ENCODE data around the gene TXNRD3. TPM values are rescaled to one million over a fixed set of nuclear protein-coding genes. Genes with fewer than 3 reads are reported as not detected.

The TXNRD3 gene
- total RNA-seq, 2 donors from 2014 or later, result 7.4 to 8.3 TPM

Other genes starting within 250 kb of the TXNRD3 start
- 10 to 100 TPM; 53.5 to 55.0 TPM for gene ZXDC, start 179.2 kb downstream of the TXNRD3 start, total RNA-seq
- not detected for gene UROC1, start 137.4 kb downstream of the TXNRD3 start, total RNA-seq
- gene CHST13, start 131.0 kb downstream of the TXNRD3 start, total RNA-seq, result not detected
- not detected for gene C3orf22, start 96.2 kb downstream of the TXNRD3 start, total RNA-seq
- 10 to 100 TPM; 12.5 to 17.1 TPM for gene CHCHD6, start 49.1 kb upstream of the TXNRD3 start, total RNA-seq